Esophagus muscularis mucosa (tissue), 3 donors: ENCODE results near the gene TMED1.

Experiments used
- CTCF ChIP-seq, 3 experiments: fragments of 200-600 bp in 2 of 3; fragments of 450-650 bp in 1 of 3; sonication (generic) in 2 of 3; IDR thresholded peaks; one replicate each; pipeline ENCODE4 v1.5.1; 2017 to 2019; ENCODE audit warnings: antibody characterized with exemption in 3 of 3, mild to moderate bottlenecking in 2 of 3, moderate library complexity in 1 of 3
- POLR2A ChIP-seq: fragments of 450-650 bp; IDR thresholded peaks from one replicate; pipeline ENCODE4 v1.6.1; 2017; ENCODE audit warnings: antibody characterized with exemption, moderate library complexity, mild to moderate bottlenecking, low read depth
- POLR2AphosphoS5 ChIP-seq, 2 donors: sonication (generic); formaldehyde crosslinking; IDR thresholded peaks; one replicate each; pipeline ENCODE4 v1.6.1; 2017; ENCODE audit warnings: antibody characterized with exemption in 2 of 2

GRCh38 chr19:10800488-10800887, 35.5 kb downstream of the TMED1 start:
- TF ChIP-seq POLR2A (no peak), CTCF (IDR thresholded peaks at IDR 0.05) (no peak), POLR2AphosphoS5 (IDR thresholded peaks at IDR 0.05) (no peak)
